Calu3 (cell line): ENCODE measurements around the gene KIAA1958. TPM values are rescaled to one million over a fixed set of nuclear protein-coding genes. Genes with fewer than 3 reads are reported as not detected.

Experiments
- BruUV-seq: library from RNA; stranded (reverse); fragments of 400-500 nt; replicated peaks from 2 replicates; lab custom pipeline; 2021; lab: Mats Ljungman, UMichigan
- CTCF ChIA-PET: fragments of 300-600 bp; sonication (Branson Sonifier 250); formaldehyde crosslinking; loops from one replicate; lab custom pipeline; 2022; ENCODE audit warnings: antibody characterized with exemption; lab: Charles Lee
- DNase-seq: peaks from one replicate; pipeline ENCODE4 v3.0.0; 2022
- H3K27ac Mint-ChIP-seq: one replicate; pipeline ENCODE4 v1.8.0; 2022; ENCODE audit warnings: mixed read lengths; ENCODE audit not compliant: unreplicated experiment
- H3K27me3 Mint-ChIP-seq: one replicate; pipeline ENCODE4 v1.8.0; 2022; ENCODE audit warnings: mixed read lengths; ENCODE audit not compliant: unreplicated experiment
- H3K36me3 Mint-ChIP-seq: one replicate; pipeline ENCODE4 v1.8.0; 2022; ENCODE audit warnings: mild to moderate bottlenecking, moderate library complexity, mixed read lengths; ENCODE audit not compliant: insufficient read depth, unreplicated experiment
- H3K4me1 Mint-ChIP-seq: one replicate; pipeline ENCODE4 v1.8.0; 2022; ENCODE audit warnings: mild to moderate bottlenecking, low read depth, mixed read lengths; ENCODE audit not compliant: unreplicated experiment
- H3K4me3 Mint-ChIP-seq: one replicate; pipeline ENCODE4 v1.8.0; 2022; ENCODE audit warnings: mild to moderate bottlenecking, low read depth, moderate library complexity, mixed read lengths; ENCODE audit not compliant: unreplicated experiment
- H3K9me3 Mint-ChIP-seq: one replicate; pipeline ENCODE4 v1.8.0; 2022; ENCODE audit warnings: low read depth, mixed read lengths; ENCODE audit not compliant: unreplicated experiment
- intact Hi-C: fragments of 100-400 bp; cut with micrococcal nuclease; formaldehyde crosslinking; loops from one replicate; pipeline ENCODE4 v1.10.0; 2022; ENCODE audit not compliant: unreplicated experiment
- total RNA-seq: library from RNA; stranded (reverse); gene quantifications from 2 replicates; pipeline ENCODE4 v1.2.3, GENCODE V29; 2022
- TF ChIP-seq, protein P1 (sequence below): fragments of 200-600 bp; IDR thresholded peaks from one replicate; pipeline ENCODE4 v1.8.0; 2022; ENCODE audit warnings: antibody characterized with exemption; ENCODE audit not compliant: unreplicated experiment

The KIAA1958 gene
- total RNA-seq, 1 experiment from 2014 or later = 13.0 TPM

DNA sequence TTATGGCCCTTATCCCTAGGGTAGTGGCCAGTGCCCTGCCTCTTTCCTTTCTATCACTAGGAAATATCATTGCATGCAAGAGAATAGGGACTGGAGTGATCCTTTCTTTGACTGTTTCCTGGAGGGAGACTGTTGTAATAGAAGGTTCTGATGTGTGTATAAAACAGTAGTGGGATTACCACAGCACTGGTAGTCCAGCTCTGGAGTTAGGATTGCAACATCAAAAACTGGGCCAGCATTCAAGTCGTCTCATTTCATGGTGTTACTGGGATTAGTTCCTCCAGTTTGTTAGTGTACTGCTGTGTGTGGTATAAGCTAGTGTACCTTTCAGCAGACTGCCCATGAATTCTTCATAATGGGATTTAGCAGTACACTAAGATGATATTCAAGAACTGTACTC is 45.8 kb downstream of the KIAA1958 start:
- peaks cover 4% of the 10 kb centered on the region for H3K36me3 Mint-ChIP-seq
- CTCF ChIA-PET = interaction anchor here (1.0 kb wide), 1 partner anchor 9 kb away, joined by 3 read pairs; no protein-coding TSS in a partner anchor
- intact Hi-C loops = no loop called here
- H3K4me3 Mint-ChIP-seq = no peak overlapping the region
- H3K27me3 Mint-ChIP-seq = no peaks in the 10 kb centered on the region
- no TSS peak for BruUV-seq
- H3K27ac Mint-ChIP-seq = no peak overlapping the region
- TF ChIP-seq, protein P1, sequence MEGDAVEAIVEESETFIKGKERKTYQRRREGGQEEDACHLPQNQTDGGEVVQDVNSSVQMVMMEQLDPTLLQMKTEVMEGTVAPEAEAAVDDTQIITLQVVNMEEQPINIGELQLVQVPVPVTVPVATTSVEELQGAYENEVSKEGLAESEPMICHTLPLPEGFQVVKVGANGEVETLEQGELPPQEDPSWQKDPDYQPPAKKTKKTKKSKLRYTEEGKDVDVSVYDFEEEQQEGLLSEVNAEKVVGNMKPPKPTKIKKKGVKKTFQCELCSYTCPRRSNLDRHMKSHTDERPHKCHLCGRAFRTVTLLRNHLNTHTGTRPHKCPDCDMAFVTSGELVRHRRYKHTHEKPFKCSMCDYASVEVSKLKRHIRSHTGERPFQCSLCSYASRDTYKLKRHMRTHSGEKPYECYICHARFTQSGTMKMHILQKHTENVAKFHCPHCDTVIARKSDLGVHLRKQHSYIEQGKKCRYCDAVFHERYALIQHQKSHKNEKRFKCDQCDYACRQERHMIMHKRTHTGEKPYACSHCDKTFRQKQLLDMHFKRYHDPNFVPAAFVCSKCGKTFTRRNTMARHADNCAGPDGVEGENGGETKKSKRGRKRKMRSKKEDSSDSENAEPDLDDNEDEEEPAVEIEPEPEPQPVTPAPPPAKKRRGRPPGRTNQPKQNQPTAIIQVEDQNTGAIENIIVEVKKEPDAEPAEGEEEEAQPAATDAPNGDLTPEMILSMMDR = no peak
- H3K4me1 Mint-ChIP-seq = peaks cover 8% of the 10 kb centered on the region
- H3K9me3 Mint-ChIP-seq = no peaks in the 10 kb centered on the region
- no peak for DNase-seq

DNA sequence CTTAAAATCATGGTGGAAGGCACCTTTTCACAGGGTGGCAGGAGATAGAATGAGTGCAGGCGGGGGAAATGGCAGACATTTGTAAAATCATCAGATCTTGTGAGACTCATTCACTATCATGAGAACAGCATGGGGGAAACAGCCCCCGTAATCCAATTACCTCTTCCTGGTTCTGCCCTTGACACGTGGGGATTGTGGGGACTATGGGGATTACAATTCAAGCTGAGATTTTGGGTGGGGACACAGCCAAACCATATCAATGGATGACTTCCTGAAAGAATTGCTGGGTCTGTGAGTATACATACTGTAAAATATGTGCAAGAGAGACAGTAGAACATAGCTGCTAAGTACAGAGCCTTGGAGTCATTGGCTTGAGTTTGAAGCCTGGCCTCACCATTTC is 47.0 kb downstream of the KIAA1958 start:
- Mint-ChIP-seq H3K4me3 (no peak overlapping the region), H3K27me3 (no peaks in the 10 kb centered on the region), H3K4me1 (no peaks in the 10 kb centered on the region), H3K27ac (no peak overlapping the region), H3K9me3 (no peaks in the 10 kb centered on the region), H3K36me3 (no peaks in the 10 kb centered on the region)
- CTCF ChIA-PET = no interaction called here
- no TSS peak for BruUV-seq
- no peak for DNase-seq
- intact Hi-C loops = no loop called here
- TF ChIP-seq, protein P1 = no peak

DNA sequence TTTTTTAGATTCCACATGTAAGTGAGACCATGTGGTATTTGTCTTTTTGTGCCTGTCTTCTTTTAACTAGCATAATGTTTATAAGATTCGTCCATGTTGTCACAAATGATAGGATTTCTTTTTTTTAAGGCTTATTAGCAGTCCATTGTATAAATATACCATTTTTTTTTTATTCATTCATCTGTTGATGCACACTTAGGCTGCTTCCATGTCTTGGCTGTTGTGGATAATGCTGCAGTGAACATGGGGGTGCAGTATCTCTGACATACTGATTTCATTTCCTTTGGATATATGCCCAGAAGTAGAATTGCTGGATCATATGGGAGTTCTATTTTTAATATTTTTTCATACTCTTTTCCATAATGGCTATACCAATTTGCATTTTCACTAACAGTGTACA is 48.7 kb downstream of the KIAA1958 start:
- Mint-ChIP-seq H3K4me1 (no peaks in the 10 kb centered on the region), H3K36me3 (no peaks in the 10 kb centered on the region), H3K9me3 (no peaks in the 10 kb centered on the region), H3K4me3 (no peak overlapping the region), H3K27ac (no peak overlapping the region), H3K27me3 (no peaks in the 10 kb centered on the region)
- TF ChIP-seq, protein P1 = no peak
- no TSS peak for BruUV-seq
- CTCF ChIA-PET = no interaction called here
- no peak for DNase-seq
- intact Hi-C loops = no loop called here

DNA sequence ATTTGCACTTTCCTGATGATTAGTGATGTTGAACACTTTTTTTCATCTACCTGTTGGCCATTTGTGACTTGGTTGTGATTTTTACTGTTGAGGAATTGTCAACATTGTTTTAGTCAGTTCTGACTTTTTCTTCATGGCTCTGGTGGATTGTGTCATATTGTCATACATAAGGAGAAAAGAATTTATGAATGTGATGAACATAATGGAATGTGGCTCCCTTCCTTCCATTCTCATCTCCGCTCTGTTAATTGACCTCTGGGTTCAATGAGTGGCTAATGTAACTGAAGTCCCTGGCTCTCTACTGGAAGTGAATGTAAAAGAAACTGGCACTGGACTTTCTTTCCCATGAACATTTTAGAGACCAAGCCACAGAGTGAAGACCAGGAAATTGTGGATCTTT is 49.2 kb downstream of the KIAA1958 start:
- CTCF ChIA-PET = no interaction called here
- no TSS peak for BruUV-seq
- no peaks in the 10 kb centered on the region for H3K9me3 Mint-ChIP-seq
- no peak for DNase-seq
- no peak overlapping the region for H3K4me3 Mint-ChIP-seq
- intact Hi-C loops = no loop called here
- TF ChIP-seq, protein P1 = no peak
- no peak overlapping the region for H3K27ac Mint-ChIP-seq
- no peaks in the 10 kb centered on the region for H3K27me3 Mint-ChIP-seq
- H3K4me1 Mint-ChIP-seq = no peaks in the 10 kb centered on the region
- no peaks in the 10 kb centered on the region for H3K36me3 Mint-ChIP-seq
